K562 (cell line): ENCODE results near the gene DAZAP1. TPM values are rescaled to one million over a fixed set of nuclear protein-coding genes. Genes with fewer than 3 reads are reported as not detected.

Experiments
- ARNT ChIP-seq, 2 experiments: fragments of 450-650 bp; IDR thresholded peaks; 2 replicates each; pipeline ENCODE4 v1.6.1; 2016; ENCODE audit warnings: mild to moderate bottlenecking in 1 of 2
- BCOR ChIP-seq: fragments of 450-650 bp; IDR thresholded peaks from 2 replicates; pipeline ENCODE4 v1.6.1; 2016
- CBX3 ChIP-seq, 2 experiments: IDR thresholded peaks; 1 replicate in 1 of 2; 2 replicates in 1 of 2; pipeline ENCODE4 v1.6.1; 2012; ENCODE audit warnings: inconsistent platforms in 2 of 2, low read length in 2 of 2, borderline replicate concordance in 1 of 2, control low read depth in 1 of 2
- ELF4 ChIP-seq: fragments of 450-650 bp; formaldehyde crosslinking; IDR thresholded peaks from 2 replicates; pipeline ENCODE4 v1.4.0; 2022; ENCODE audit warnings: missing genetic modification characterization
- ETV5 ChIP-seq: sonication (generic); formaldehyde crosslinking; IDR thresholded peaks from 2 replicates; pipeline ENCODE4 v1.4.0; 2020; ENCODE audit warnings: low read depth, mild to moderate bottlenecking, missing genetic modification reagents
- FUS ChIP-seq: fragments of 200-400 bp; formaldehyde crosslinking; optimal IDR thresholded peaks from 2 replicates; pipeline ENCODE3; 2017; ENCODE audit warnings: low read depth, low read length
- GABPB1 ChIP-seq: sonication (generic); formaldehyde crosslinking; IDR thresholded peaks from 2 replicates; pipeline ENCODE4 v1.8.0; 2022; ENCODE audit warnings: mild to moderate bottlenecking, missing genetic modification reagents
- GTF3C2 ChIP-seq: IDR thresholded peaks from 3 replicates; pipeline ENCODE4 v1.6.1; 2011; ENCODE audit warnings: borderline replicate concordance, mild to moderate bottlenecking, moderate library complexity; ENCODE audit not compliant: insufficient read length; ENCODE audit errors: extremely low read depth
- KLF16 ChIP-seq: IDR thresholded peaks from 2 replicates; pipeline ENCODE4 v1.6.1; 2016; ENCODE audit warnings: antibody characterized with exemption
- MTA1 ChIP-seq: fragments of 450-650 bp; IDR thresholded peaks from 2 replicates; pipeline ENCODE4 v1.6.1; 2017; ENCODE audit warnings: borderline replicate concordance
- NR4A1 ChIP-seq, 2 experiments: fragments of 250-450 bp in 1 of 2; fragments of 450-650 bp in 1 of 2; sonication (Bioruptor Pico) in 1 of 2; IDR thresholded peaks; 2 replicates each; pipeline versions ENCODE4 v1.4.0 to v1.6.1; 2016 to 2020; ENCODE audit warnings: mild to moderate bottlenecking in 2 of 2, missing compliant biosample characterization in 1 of 2, missing genetic modification characterization in 1 of 2, moderate library complexity in 1 of 2
- RREB1 ChIP-seq: fragments of 250-450 bp; sonication (Bioruptor Pico); IDR thresholded peaks from 2 replicates; pipeline ENCODE4 v1.4.0; 2020
- ZKSCAN3 ChIP-seq: fragments of 250-450 bp; sonication (Bioruptor Pico); IDR thresholded peaks from 2 replicates; pipeline ENCODE4 v1.4.0; 2020
- ZNF12 ChIP-seq: sonication (generic); formaldehyde crosslinking; IDR thresholded peaks from 2 replicates; pipeline ENCODE4 v1.4.0; 2020; ENCODE audit warnings: mild to moderate bottlenecking, missing genetic modification reagents
- ZNF124 ChIP-seq: sonication (generic); formaldehyde crosslinking; IDR thresholded peaks from 2 replicates; pipeline ENCODE4 v1.8.1; 2022; ENCODE audit warnings: missing genetic modification reagents
- ZNF639 ChIP-seq, 2 experiments: fragments of 200-800 bp in 1 of 2; sonication (Bioruptor generic) in 1 of 2; sonication (generic) in 1 of 2; formaldehyde crosslinking in 1 of 2; IDR thresholded peaks in 1 of 2; conservative IDR thresholded peaks in 1 of 2; 2 replicates each; pipeline versions ENCODE4 v1.5.0 to v1.6.1; 2016 to 2020; ENCODE audit warnings: missing compliant biosample characterization in 1 of 2, missing genetic modification characterization in 1 of 2, missing genetic modification reagents in 1 of 2
- polyA plus RNA-seq, 8 experiments: library from polyadenylated mRNA; depleted of rRNA in 4 of 8; stranded (reverse) in 5 of 8; unstranded in 3 of 8; fragments of >200 nt; fragmentation: Nextera tagmentation in 2 of 8; fragmentation: Illumina TruSeq in 1 of 8; extraction: Ambion mirVana in 2 of 8; extraction: Trizol in 1 of 8; gene quantifications; 2 replicates each; pipeline versions ENCODE4 v1.2.1 to v1.2.3, GENCODE V29; 2011 to 2014; ENCODE audit warnings: inconsistent platforms in 1 of 8, missing spikeins in 1 of 8
- total RNA-seq, 7 experiments: library from RNA; depleted of rRNA in 6 of 7; stranded (reverse); fragments of >200 nt in 6 of 7; fragmentation: Illumina TruSeq in 2 of 7; extraction: Trizol in 2 of 7; gene quantifications; 2 replicates each; pipeline versions ENCODE4 v1.2.1 to v1.2.3, GENCODE V29; 2011 to 2021; ENCODE audit warnings: low replicate concordance in 1 of 7

DAZAP1 gene
- total and polyA plus RNA-seq, 9 of the 15 experiments (the other 6 are each of a cell fraction or from before 2014, with no cell fraction given), result 10.8 to 289 (median 142) TPM

- peak; percentile 98 for TF ChIP-seq ETV5 (CRISPR knock-in tag)
- 0 out of 4 replicates have a peak, but pooled peaks of 1 of the 2 experiments have one; percentile 28 for TF ChIP-seq ARNT (IDR thresholded peaks at IDR 0.05)
- peak; percentile 85 for TF ChIP-seq BCOR
- no peak for TF ChIP-seq NR4A1 (CRISPR knock-in tag; IDR thresholded peaks at IDR 0.05)
- TF ChIP-seq NR4A1 (tag; IDR thresholded peaks at IDR 0.05), result no peak
- TF ChIP-seq ZNF12 (CRISPR knock-in tag), result peak; percentile 50; the same call in 1 of the 2 replicates
- TF ChIP-seq ZNF124 (CRISPR knock-in tag), result no peak
- no peak for TF ChIP-seq ZKSCAN3 (CRISPR knock-in tag)
- no peak for TF ChIP-seq RREB1 (CRISPR knock-in tag)
- TF ChIP-seq FUS, result no peak
- no peak for TF ChIP-seq ELF4 (CRISPR knock-in tag)
- TF ChIP-seq MTA1, result no peak
- TF ChIP-seq GTF3C2, result peak; percentile 88
- TF ChIP-seq GABPB1 (CRISPR knock-in tag), result peak; percentile 92
- TF ChIP-seq ZNF639 (CRISPR knock-in tag; conservative IDR thresholded peaks at IDR 0.05 in 1 of 2, IDR thresholded peaks at IDR 0.05 in 1 of 2), result peak in 1 of 2 experiments; percentile 87; a peak in 2 of 4 replicates
- TF ChIP-seq KLF16, result no peak
- TF ChIP-seq CBX3 (IDR thresholded peaks at IDR 0.05; ENCODE audit: borderline replicate concordance in 1 of 2, low read length in 2 of 2), result no peak
Measured at GRCh38 chr19:1478934-1479707, 71.7 kb downstream of the DAZAP1 start, which contains the start of gene C19orf25 (continued).
